ENCODE data around the gene RALGAPA1. TPM values are rescaled to one million over a fixed set of nuclear protein-coding genes. Genes with fewer than 3 reads are reported as not detected.

Gene RALGAPA1
- total RNA-seq, 1 donor from 2014 or later, result 57.4 TPM

DNA sequence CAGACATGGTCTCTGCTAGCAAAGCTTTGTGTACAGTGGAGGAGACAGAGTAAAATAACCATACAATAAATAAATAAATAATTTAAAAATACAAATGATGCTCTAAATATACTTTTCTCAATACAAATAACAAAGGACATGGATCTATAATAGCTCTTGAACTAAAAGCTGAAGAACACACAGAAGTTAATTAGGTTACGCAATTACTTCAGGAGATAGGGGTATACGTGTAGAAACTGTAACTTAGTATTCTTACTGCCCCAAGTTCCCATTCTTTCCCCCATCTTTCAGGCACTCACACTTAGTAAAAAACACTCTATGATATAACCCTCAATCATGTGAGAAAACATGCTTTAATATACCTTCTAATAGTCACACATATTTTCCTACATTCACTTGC is 231.0 kb downstream of the RALGAPA1 start:
- POLR2A ChIA-PET, result no interaction called here
- Mint-ChIP-seq H3K36me3 (ENCODE audit: low read depth) (peaks cover 22% of the 10 kb centered on the region), H3K27me3 (no peaks in the 10 kb centered on the region), H3K27ac (no peak overlapping the region), H3K4me1 (no peaks in the 10 kb centered on the region), H3K4me3 (no peak overlapping the region), H3K9me3 (peaks cover 2% of the 10 kb centered on the region)
- ATAC-seq (ENCODE audit: low read depth), result no peak
- TF ChIP-seq, protein P1, sequence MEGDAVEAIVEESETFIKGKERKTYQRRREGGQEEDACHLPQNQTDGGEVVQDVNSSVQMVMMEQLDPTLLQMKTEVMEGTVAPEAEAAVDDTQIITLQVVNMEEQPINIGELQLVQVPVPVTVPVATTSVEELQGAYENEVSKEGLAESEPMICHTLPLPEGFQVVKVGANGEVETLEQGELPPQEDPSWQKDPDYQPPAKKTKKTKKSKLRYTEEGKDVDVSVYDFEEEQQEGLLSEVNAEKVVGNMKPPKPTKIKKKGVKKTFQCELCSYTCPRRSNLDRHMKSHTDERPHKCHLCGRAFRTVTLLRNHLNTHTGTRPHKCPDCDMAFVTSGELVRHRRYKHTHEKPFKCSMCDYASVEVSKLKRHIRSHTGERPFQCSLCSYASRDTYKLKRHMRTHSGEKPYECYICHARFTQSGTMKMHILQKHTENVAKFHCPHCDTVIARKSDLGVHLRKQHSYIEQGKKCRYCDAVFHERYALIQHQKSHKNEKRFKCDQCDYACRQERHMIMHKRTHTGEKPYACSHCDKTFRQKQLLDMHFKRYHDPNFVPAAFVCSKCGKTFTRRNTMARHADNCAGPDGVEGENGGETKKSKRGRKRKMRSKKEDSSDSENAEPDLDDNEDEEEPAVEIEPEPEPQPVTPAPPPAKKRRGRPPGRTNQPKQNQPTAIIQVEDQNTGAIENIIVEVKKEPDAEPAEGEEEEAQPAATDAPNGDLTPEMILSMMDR (IDR thresholded peaks at IDR 0.05), result no peak
- no peak for DNase-seq
- CTCF ChIA-PET, result no interaction called here
- intact Hi-C loops (cut with micrococcal nuclease), result no loop called here

- intact Hi-C loops (cut with micrococcal nuclease), result no loop called here
- ATAC-seq (ENCODE audit: low read depth) (no peak), DNase-seq (no peak)
- Mint-ChIP-seq H3K36me3 (ENCODE audit: low read depth) (peaks cover 20% of the 10 kb centered on the region), H3K4me3 (no peak overlapping the region), H3K27ac (no peak overlapping the region), H3K9me3 (no peaks in the 10 kb centered on the region), H3K4me1 (no peaks in the 10 kb centered on the region), H3K27me3 (no peaks in the 10 kb centered on the region)
- TF ChIP-seq, protein P1 (IDR thresholded peaks at IDR 0.05), result no peak
- POLR2A ChIA-PET, result no interaction called here
- CTCF ChIA-PET, result no interaction called here
Measured at GRCh38 chr14:35576856-35577255, 232.2 kb downstream of the RALGAPA1 start.

GRCh38 chr14:35576260-35576659 is 232.8 kb downstream of the RALGAPA1 start:
- TF ChIP-seq, protein P1 (IDR thresholded peaks at IDR 0.05), result no peak
- H3K4me3 Mint-ChIP-seq, result no peak overlapping the region
- ChIA-PET CTCF (no interaction called here), POLR2A (no interaction called here)
- intact Hi-C loops (cut with micrococcal nuclease), result no loop called here
- H3K4me1 Mint-ChIP-seq, result no peaks in the 10 kb centered on the region
- no peak overlapping the region for H3K27ac Mint-ChIP-seq
- ATAC-seq (ENCODE audit: low read depth), result no peak
- H3K27me3 Mint-ChIP-seq, result no peaks in the 10 kb centered on the region
- H3K9me3 Mint-ChIP-seq, result no peaks in the 10 kb centered on the region
- DNase-seq, result no peak
- H3K36me3 Mint-ChIP-seq (ENCODE audit: low read depth), result peaks cover 21% of the 10 kb centered on the region

DNA sequence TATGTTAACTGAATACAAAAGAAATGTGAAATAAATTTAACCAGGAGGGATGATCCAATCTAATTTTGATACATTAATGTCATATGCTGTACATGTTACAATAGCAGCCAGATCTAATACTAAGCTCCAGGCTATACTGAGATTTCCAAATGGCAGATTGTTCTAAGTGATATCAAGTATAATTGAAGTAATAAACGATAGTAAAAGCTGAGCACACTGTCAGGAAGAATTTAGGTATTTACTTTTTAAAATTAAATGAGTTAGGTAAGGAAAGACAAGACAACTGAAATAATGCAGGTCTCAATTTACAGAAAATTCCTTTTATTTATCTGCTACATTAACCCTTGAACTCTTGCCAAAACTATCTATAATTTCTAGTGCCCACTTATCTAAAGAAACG is 235.2 kb downstream of the RALGAPA1 start:
- H3K27me3 Mint-ChIP-seq, result no peaks in the 10 kb centered on the region
- no peak overlapping the region for H3K4me3 Mint-ChIP-seq
- H3K36me3 Mint-ChIP-seq (ENCODE audit: low read depth), result peaks cover 27% of the 10 kb centered on the region
- TF ChIP-seq, protein P1 (IDR thresholded peaks at IDR 0.05), result no peak
- no peaks in the 10 kb centered on the region for H3K9me3 Mint-ChIP-seq
- intact Hi-C loops (cut with micrococcal nuclease), result no loop called here
- no peaks in the 10 kb centered on the region for H3K4me1 Mint-ChIP-seq
- no peak overlapping the region for H3K27ac Mint-ChIP-seq
- POLR2A ChIA-PET, result no interaction called here
- DNase-seq, result no peak
- ATAC-seq (ENCODE audit: low read depth), result no peak
- CTCF ChIA-PET, result no interaction called here

GRCh38 chr14:35571598-35571997 is 237.5 kb downstream of the RALGAPA1 start:
- TF ChIP-seq, protein P1 (IDR thresholded peaks at IDR 0.05), result no peak
- Mint-ChIP-seq H3K4me3 (no peak overlapping the region), H3K9me3 (no peaks in the 10 kb centered on the region), H3K27me3 (no peaks in the 10 kb centered on the region), H3K4me1 (no peaks in the 10 kb centered on the region), H3K36me3 (ENCODE audit: low read depth) (peaks cover 34% of the 10 kb centered on the region), H3K27ac (no peak overlapping the region)
- ChIA-PET POLR2A (no interaction called here), CTCF (no interaction called here)
- intact Hi-C loops (cut with micrococcal nuclease), result no loop called here
- no peak for ATAC-seq (ENCODE audit: low read depth)
- no peak for DNase-seq
